K562 (cell line): ENCODE measurements around the gene CXCR5. TPM values are rescaled to one million over a fixed set of nuclear protein-coding genes. Genes with fewer than 3 reads are reported as not detected.

Experiments
- ARHGAP35 ChIP-seq: fragments of 450-650 bp; IDR thresholded peaks from 2 replicates; pipeline ENCODE4 v1.6.1; 2018; ENCODE audit not compliant: partially characterized antibody
- ATF4 ChIP-seq: fragments of 450-650 bp; formaldehyde crosslinking; IDR thresholded peaks from 2 replicates; pipeline ENCODE4 v1.4.0; 2022; ENCODE audit warnings: mild to moderate bottlenecking, moderate library complexity
- ATF7 ChIP-seq: fragments of 450-650 bp; IDR thresholded peaks from 2 replicates; pipeline ENCODE4 v1.7.1; 2014; ENCODE audit warnings: mild to moderate bottlenecking, moderate library complexity
- JUND ChIP-seq, 2 experiments: IDR thresholded peaks; 2 replicates in 1 of 2; 3 replicates in 1 of 2; pipeline ENCODE4 v1.6.1; 2011; ENCODE audit warnings: borderline replicate concordance in 2 of 2, low read depth in 2 of 2, low read length in 2 of 2, improper control_type of control experiment in 1 of 2, missing biosample characterization in 1 of 2, missing genetic modification characterization in 1 of 2, missing genetic modification reagents in 1 of 2
- MAFG ChIP-seq: fragments of 450-650 bp; conservative IDR thresholded peaks from 2 replicates; pipeline ENCODE4 v1.6.1; 2016; ENCODE audit warnings: missing genetic modification characterization, missing compliant biosample characterization
- MCM7 ChIP-seq, 2 experiments: fragments of 450-650 bp; IDR thresholded peaks; 2 replicates each; pipeline ENCODE4 v1.6.1; 2016 to 2018
- RCOR1 ChIP-seq, 2 experiments: IDR thresholded peaks; 2 replicates each; pipeline ENCODE4 v1.6.1; 2012; ENCODE audit warnings: low read depth in 2 of 2, low read length in 2 of 2, borderline replicate concordance in 1 of 2, improper control_type of control experiment in 1 of 2
- XRCC4 ChIP-seq: IDR thresholded peaks from one replicate; pipeline ENCODE4 v1.6.1; 2011; ENCODE audit not compliant: insufficient read depth, insufficient read length; ENCODE audit errors: extremely low read depth
- YBX1 ChIP-seq: fragments of 450-650 bp; IDR thresholded peaks from 2 replicates; pipeline ENCODE4 v1.7.1; 2016; ENCODE audit warnings: mild to moderate bottlenecking
- ZBTB49 ChIP-seq: sonication (generic); formaldehyde crosslinking; IDR thresholded peaks from 2 replicates; pipeline ENCODE4 v1.8.0; 2022; ENCODE audit warnings: missing genetic modification reagents, mild to moderate bottlenecking, borderline replicate concordance
- ZFP36 ChIP-seq: fragments of 150-350 bp; IDR thresholded peaks from 2 replicates; pipeline ENCODE4 v1.6.1; 2018; ENCODE audit warnings: low read length, low read depth; ENCODE audit not compliant: partially characterized antibody
- ZNF407 ChIP-seq: fragments of 450-650 bp; IDR thresholded peaks from 2 replicates; pipeline ENCODE4 v1.6.1; 2016; ENCODE audit warnings: low read depth
- ZNF518B ChIP-seq: fragments of 250-450 bp; sonication (Bioruptor Pico); IDR thresholded peaks from 2 replicates; pipeline ENCODE4 v1.5.0; 2021; ENCODE audit warnings: mild to moderate bottlenecking, moderate library complexity
- polyA plus RNA-seq, 8 experiments: library from polyadenylated mRNA; depleted of rRNA in 4 of 8; stranded (reverse) in 5 of 8; unstranded in 3 of 8; fragments of >200 nt; fragmentation: Nextera tagmentation in 2 of 8; fragmentation: Illumina TruSeq in 1 of 8; extraction: Ambion mirVana in 2 of 8; extraction: Trizol in 1 of 8; gene quantifications; 2 replicates each; pipeline versions ENCODE4 v1.2.1 to v1.2.3, GENCODE V29; 2011 to 2014; ENCODE audit warnings: inconsistent platforms in 1 of 8, missing spikeins in 1 of 8
- total RNA-seq, 7 experiments: library from RNA; depleted of rRNA in 6 of 7; stranded (reverse); fragments of >200 nt in 6 of 7; fragmentation: Illumina TruSeq in 2 of 7; extraction: Trizol in 2 of 7; gene quantifications; 2 replicates each; pipeline versions ENCODE4 v1.2.1 to v1.2.3, GENCODE V29; 2011 to 2021; ENCODE audit warnings: low replicate concordance in 1 of 7

The CXCR5 gene
- total and polyA plus RNA-seq, 9 of the 15 experiments (the other 6 are each of a cell fraction or from before 2014, with no cell fraction given) = 0.03 to 0.06 TPM; not detected in 7

DNA sequence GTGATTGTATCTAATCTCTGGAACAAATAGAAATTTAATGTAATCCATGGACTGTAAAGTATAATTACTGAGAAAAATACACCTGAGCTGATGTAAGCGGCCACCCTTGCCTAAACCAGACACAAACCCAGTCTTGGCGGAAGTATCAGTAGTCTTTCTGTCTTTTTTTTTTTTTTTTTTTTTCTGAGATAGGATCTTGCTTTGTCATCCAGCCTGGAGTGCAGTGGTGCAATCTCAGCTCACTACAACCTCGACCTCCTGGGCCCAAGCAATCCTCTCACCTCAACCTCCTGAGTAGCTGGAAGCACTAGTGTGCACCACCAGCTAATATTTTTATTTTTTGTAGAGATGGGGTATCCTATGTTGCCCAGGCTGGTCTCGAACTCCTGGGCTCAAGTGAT, 5.5 kb upstream of the CXCR5 start (continued):
- TF ChIP-seq ZNF407 (no peak), ARHGAP35 (no peak), XRCC4 (no peak), ATF7 (peak; percentile 25; the same call in 1 of the 2 replicates), RCOR1 (IDR thresholded peaks at IDR 0.05; ENCODE audit: borderline replicate concordance in 1 of 2, low read depth in 2 of 2, low read length in 2 of 2) (peak in 1 of 2 experiments; percentile 98; a peak in 3 of 4 replicates), ZBTB49 (CRISPR knock-in tag) (no peak), ZNF518B (no peak), ATF4 (no peak), YBX1 (no peak), MCM7 (IDR thresholded peaks at IDR 0.05) (no peak), JUND (IDR thresholded peaks at IDR 0.05; ENCODE audit: borderline replicate concordance, low read depth, low read length) (peak; percentile 49; the same call in 1 of the 2 replicates), JUND (tag; IDR thresholded peaks at IDR 0.05; ENCODE audit: borderline replicate concordance, low read depth, low read length) (no peak), ZFP36 (no peak), MAFG (tag) (peak; percentile 90)
